ENCODE data around the gene DOK3. TPM values are rescaled to one million over a fixed set of nuclear protein-coding genes. Genes with fewer than 3 reads are reported as not detected.

Gene DOK3
- total and polyA plus RNA-seq, 2 donors (not counting 3 experiments of a cell fraction or from before 2014, with no cell fraction given), result 4.8 to 5.3 TPM

- Histone ChIP-seq H4K20me1 (replicated peaks; ENCODE audit: control insufficient read depth, extremely low read depth, insufficient read depth, low read length) (no peaks in the 10 kb centered on the region), H3K36me3 (ENCODE audit: control insufficient read depth in 2 of 2, extremely low read depth in 1 of 2, insufficient read depth in 2 of 2, low read length in 2 of 2) (no peaks in the 10 kb centered on the region), H2AFZ (ENCODE audit: low read depth, low read length) (no peak overlapping the region), H3K27ac (ENCODE audit: insufficient read depth, low read depth, low read length) (no peak overlapping the region), H3K79me2 (ENCODE audit: control insufficient read depth, insufficient read depth, low read length) (peaks cover 12% of the 10 kb centered on the region), H3K4me3 (replicated peaks in 1 of 3; ENCODE audit: insufficient read depth in 1 of 3, low read depth in 1 of 3, low read length in 3 of 3) (no peak overlapping the region), H3K4me2 (ENCODE audit: insufficient read depth, low read length) (no peak overlapping the region), H3K9me3 (replicated peaks; ENCODE audit: control insufficient read depth, insufficient read depth, low read length) (no peaks in the 10 kb centered on the region), H3K9me1 (replicated peaks; ENCODE audit: control insufficient read depth, extremely low read depth, insufficient read depth, low read length) (no peaks in the 10 kb centered on the region), H3K27me3 (ENCODE audit: control insufficient read depth in 2 of 2, insufficient read depth in 2 of 2, low read length in 2 of 2) (peaks cover 0 to 5% of the 10 kb centered on the region in 2 experiments), H3K9ac (replicated peaks; ENCODE audit: extremely low read depth, insufficient read depth, low read length) (no peak overlapping the region), H3K4me1 (ENCODE audit: control insufficient read depth, extremely low read depth, insufficient read depth, low read length) (peaks cover 7% of the 10 kb centered on the region)
- BruUV-seq (replicated peaks), result no TSS peak
- FAIRE-seq (no peak), DNase-seq (ENCODE audit: low read depth, low spot score) (no peak)
- intact Hi-C loops (cut with micrococcal nuclease) (no loop called here), dilution Hi-C loops (cut with MboI; ENCODE audit: extremely low pct_ligation_motif_present, low sequenced_read_pairs) (no loop called here)
- CTCF ChIA-PET, result interaction anchor here (1.0 kb wide), 2 partner anchors 11 to 49 kb away, joined by 3 to 4 read pairs; no protein-coding TSS in a partner anchor
- POLR2A ChIA-PET, result no interaction called here
- TF ChIP-seq MAX (IDR thresholded peaks at IDR 0.05; ENCODE audit: insufficient read depth, insufficient read length) (no peak), JUN (IDR thresholded peaks at IDR 0.05; ENCODE audit: borderline replicate concordance, insufficient read depth, insufficient read length, low read depth) (no peak), MYC (IDR thresholded peaks at IDR 0.05; ENCODE audit: low read depth, low read length) (no peak), FOS (IDR thresholded peaks at IDR 0.05; ENCODE audit: borderline replicate concordance, insufficient read depth, low read length) (no peak), EZH2 (IDR thresholded peaks at IDR 0.05; ENCODE audit: borderline replicate concordance, low read depth, low read length, severe bottlenecking) (no peak), POLR2A (IDR thresholded peaks at IDR 0.05; ENCODE audit: low read depth, low read length) (no peak), POLR2AphosphoS5 (IDR thresholded peaks at IDR 0.05; ENCODE audit: insufficient read depth, low read depth, low read length) (no peak), CTCF (IDR thresholded peaks at IDR 0.05; ENCODE audit: extremely low read depth in 1 of 2, insufficient read depth in 1 of 2, low read depth in 1 of 2, low read length in 2 of 2) (no peak)
Measured at GRCh38 chr5:177557796-177558195, 48.2 kb upstream of the DOK3 start.
